ENCODE results near the gene TBC1D22A. TPM values are rescaled to one million over a fixed set of nuclear protein-coding genes. Genes with fewer than 3 reads are reported as not detected.

The TBC1D22A gene
- total RNA-seq, 1 experiment from 2014 or later, result 27.6 TPM

DNA sequence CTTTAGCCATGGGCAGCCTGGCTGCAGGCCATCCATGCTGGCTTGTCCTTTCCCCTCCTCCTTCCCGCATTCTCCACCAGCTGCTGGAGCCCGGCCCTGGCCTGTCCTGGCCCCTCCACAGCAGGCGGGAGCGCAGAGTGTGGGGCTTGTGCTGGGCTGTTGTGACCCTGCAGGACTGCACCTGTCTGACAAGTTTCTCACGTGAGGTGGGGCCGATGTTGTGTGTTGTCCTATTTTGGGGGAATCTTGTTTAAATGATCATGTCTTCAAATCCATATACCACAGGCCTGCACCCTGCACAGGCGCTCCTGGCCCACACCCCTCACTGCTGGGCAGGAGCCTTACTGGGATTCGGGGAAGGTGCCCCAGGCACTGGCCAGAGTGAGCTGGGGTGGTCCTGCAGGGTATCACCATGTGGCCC is 30.4 kb downstream of the TBC1D22A start:
- no peaks in the 10 kb centered on the region for H3K27me3 Mint-ChIP-seq (ENCODE audit: unreplicated experiment)
- no peak overlapping the region for H3K4me3 Mint-ChIP-seq (ENCODE audit: low read depth, unreplicated experiment)
- no peaks in the 10 kb centered on the region for H3K9me3 Mint-ChIP-seq (ENCODE audit: low read depth, unreplicated experiment)
- intact Hi-C loops (cut with micrococcal nuclease; ENCODE audit: unreplicated experiment), result no loop called here
- peaks cover 6% of the 10 kb centered on the region for H3K4me1 Mint-ChIP-seq (ENCODE audit: low read depth, unreplicated experiment)
- peaks cover 10% of the 10 kb centered on the region for H3K36me3 Mint-ChIP-seq (ENCODE audit: insufficient read depth, unreplicated experiment)
- TF ChIP-seq CTCF (IDR thresholded peaks at IDR 0.05; ENCODE audit: unreplicated experiment), result no peak
- H3K27ac Mint-ChIP-seq (ENCODE audit: unreplicated experiment), result no peak overlapping the region
- no peak for DNase-seq
- BruUV-seq (replicated peaks), result no TSS peak
- CTCF ChIA-PET, result no interaction called here

DNA sequence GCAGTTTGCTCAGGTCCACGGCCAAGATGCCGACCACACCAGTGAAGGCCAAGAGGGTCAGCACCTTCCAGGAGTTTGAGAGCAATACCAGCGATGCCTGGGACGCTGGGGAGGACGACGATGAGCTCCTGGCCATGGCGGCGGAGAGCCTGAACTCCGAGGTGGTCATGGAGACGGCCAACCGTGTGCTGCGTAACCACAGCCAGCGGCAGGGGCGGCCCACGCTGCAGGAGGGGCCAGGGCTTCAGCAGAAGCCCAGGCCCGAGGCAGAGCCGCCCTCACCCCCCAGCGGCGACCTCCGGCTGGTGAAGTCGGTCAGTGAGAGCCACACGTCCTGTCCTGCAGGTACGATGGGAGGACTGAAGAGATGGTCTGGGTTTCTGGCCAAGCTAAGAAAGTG is 31.0 kb downstream of the TBC1D22A start:
- BruUV-seq (replicated peaks), result no TSS peak
- CTCF ChIA-PET, result no interaction called here

DNA sequence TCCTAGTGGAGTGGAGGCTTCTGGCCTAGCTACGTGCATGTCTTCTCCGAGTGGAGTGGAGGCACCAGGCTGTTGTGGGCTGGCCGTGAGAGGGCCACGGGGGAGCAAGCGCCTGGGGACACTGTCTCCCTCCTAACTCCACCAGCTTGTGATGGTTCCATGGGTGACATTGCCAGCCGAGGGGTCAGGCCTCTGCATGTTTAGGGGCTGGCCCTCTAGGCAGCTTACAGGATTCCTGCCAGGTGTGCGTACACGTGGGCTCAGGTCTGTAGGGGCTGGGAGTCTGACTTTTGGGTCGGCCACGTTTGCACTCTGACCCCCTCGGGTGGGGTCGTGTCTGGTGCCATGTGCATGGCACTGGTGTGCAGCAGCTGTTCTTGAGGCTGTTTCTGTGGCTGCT is 31.6 kb downstream of the TBC1D22A start:
- Mint-ChIP-seq H3K27me3 (ENCODE audit: unreplicated experiment) (no peaks in the 10 kb centered on the region), H3K9me3 (ENCODE audit: low read depth, unreplicated experiment) (no peaks in the 10 kb centered on the region), H3K27ac (ENCODE audit: unreplicated experiment) (no peak overlapping the region), H3K4me1 (ENCODE audit: low read depth, unreplicated experiment) (peaks cover 16% of the 10 kb centered on the region), H3K4me3 (ENCODE audit: low read depth, unreplicated experiment) (no peak overlapping the region), H3K36me3 (ENCODE audit: insufficient read depth, unreplicated experiment) (peaks cover 17% of the 10 kb centered on the region)
- no TSS peak for BruUV-seq (replicated peaks)
- CTCF ChIA-PET, result no interaction called here
- intact Hi-C loops (cut with micrococcal nuclease; ENCODE audit: unreplicated experiment), result no loop called here
- TF ChIP-seq CTCF (IDR thresholded peaks at IDR 0.05; ENCODE audit: unreplicated experiment), result no peak
- no peak for DNase-seq

More for the DNA sequence above, 31.0 kb downstream of the TBC1D22A start:
- H3K36me3 Mint-ChIP-seq (ENCODE audit: insufficient read depth, unreplicated experiment), result peaks cover 13% of the 10 kb centered on the region
- no peak overlapping the region for H3K27ac Mint-ChIP-seq (ENCODE audit: unreplicated experiment)
- no peak for DNase-seq
- intact Hi-C loops (cut with micrococcal nuclease; ENCODE audit: unreplicated experiment), result no loop called here
- no peak overlapping the region for H3K4me3 Mint-ChIP-seq (ENCODE audit: low read depth, unreplicated experiment)
- no peaks in the 10 kb centered on the region for H3K27me3 Mint-ChIP-seq (ENCODE audit: unreplicated experiment)
- TF ChIP-seq CTCF (IDR thresholded peaks at IDR 0.05; ENCODE audit: unreplicated experiment), result no peak
- H3K9me3 Mint-ChIP-seq (ENCODE audit: low read depth, unreplicated experiment), result no peaks in the 10 kb centered on the region
- H3K4me1 Mint-ChIP-seq (ENCODE audit: low read depth, unreplicated experiment), result peaks cover 10% of the 10 kb centered on the region

- Mint-ChIP-seq H3K27ac (ENCODE audit: unreplicated experiment) (no peak overlapping the region), H3K9me3 (ENCODE audit: low read depth, unreplicated experiment) (no peaks in the 10 kb centered on the region), H3K27me3 (ENCODE audit: unreplicated experiment) (no peaks in the 10 kb centered on the region), H3K36me3 (ENCODE audit: insufficient read depth, unreplicated experiment) (peaks cover 17% of the 10 kb centered on the region), H3K4me3 (ENCODE audit: low read depth, unreplicated experiment) (no peak overlapping the region), H3K4me1 (ENCODE audit: low read depth, unreplicated experiment) (peaks cover 20% of the 10 kb centered on the region)
- DNase-seq, result no peak
- TF ChIP-seq CTCF (IDR thresholded peaks at IDR 0.05; ENCODE audit: unreplicated experiment), result no peak
- intact Hi-C loops (cut with micrococcal nuclease; ENCODE audit: unreplicated experiment), result no loop called here
- CTCF ChIA-PET, result no interaction called here
- no TSS peak for BruUV-seq (replicated peaks)
These were observed 32.0 kb downstream of the TBC1D22A start for GRCh38 chr22:46794491-46794890.
